Stimulated activated CD4-positive, alpha-beta T cell treated with anti-CD3 and anti-CD28 coated beads, Interleukin-1b, Interleukin-23, amount 100 ng/mL, for 24 hours (primary cell): ENCODE measurements around the gene SRPRB.

Experiments used
- DNase-seq, 4 experiments: peaks; one replicate each; pipeline ENCODE4 v3.0.0-alpha.2; 2020; ENCODE audit warnings: low read depth in 4 of 4, low spot score in 1 of 4

The SRPRB gene

GRCh38 chr3:133840767-133841166 lies 35.2 kb downstream of the SRPRB start:
- no peak for DNase-seq

- no peak for DNase-seq
Observed at GRCh38 chr3:133841196-133841595, 35.6 kb downstream of the SRPRB start.

- DNase-seq, result no peak
Observed at GRCh38 chr3:133842158-133842557, 36.5 kb downstream of the SRPRB start.

GRCh38 chr3:133843634-133844033 lies 38.0 kb downstream of the SRPRB start:
- no peak for DNase-seq

- no peak for DNase-seq
Observed at GRCh38 chr3:133845127-133845526, 39.5 kb downstream of the SRPRB start.

- DNase-seq, result no peak
Observed at GRCh38 chr3:133849346-133849745, 43.7 kb downstream of the SRPRB start.

GRCh38 chr3:133850034-133850433 lies 44.4 kb downstream of the SRPRB start:
- DNase-seq, result no peak

GRCh38 chr3:133851266-133851906 lies 45.8 kb downstream of the SRPRB start:
- no peak for DNase-seq

GRCh38 chr3:133851931-133852330 lies 46.3 kb downstream of the SRPRB start:
- DNase-seq, result no peak

- no peak for DNase-seq
Observed at GRCh38 chr3:133853063-133853924, 47.7 kb downstream of the SRPRB start.

GRCh38 chr3:133853925-133854227 lies 48.3 kb downstream of the SRPRB start:
- no peak for DNase-seq

- DNase-seq, result no peak
Observed at GRCh38 chr3:133854264-133855001, 48.8 kb downstream of the SRPRB start.

GRCh38 chr3:133855002-133855370 lies 49.4 kb downstream of the SRPRB start:
- no peak for DNase-seq

- no peak for DNase-seq
Observed at GRCh38 chr3:133855772-133856171, 50.2 kb downstream of the SRPRB start.

- no peak for DNase-seq
Observed at GRCh38 chr3:133856316-133856715, 50.7 kb downstream of the SRPRB start.

- no peak for DNase-seq
Observed at GRCh38 chr3:133857767-133858166, 52.2 kb downstream of the SRPRB start.

GRCh38 chr3:133859381-133860234 lies 54.0 kb downstream of the SRPRB start:
- no peak for DNase-seq

GRCh38 chr3:133860519-133860918 lies 54.9 kb downstream of the SRPRB start:
- no peak for DNase-seq

- DNase-seq, result no peak
Observed at GRCh38 chr3:133862161-133862560, 56.5 kb downstream of the SRPRB start.

- no peak for DNase-seq
Observed at GRCh38 chr3:133863911-133864310, 58.3 kb downstream of the SRPRB start.

GRCh38 chr3:133864616-133865015 lies 59.0 kb downstream of the SRPRB start:
- DNase-seq, result no peak
